Activated CD4-positive, CD25-positive, alpha-beta regulatory T cell treated with anti-CD3 and anti-CD28 coated beads, Interleukin-2, amount 50 U/mL, for 16 hours (primary cell): ENCODE results near the gene TMA7B.
"Not testable (repeated sequence)": the region's sequence is repeated elsewhere in the genome, so short reads cannot be mapped to it uniquely, and the experiment has no call there.

Experiments used
- DNase-seq: peaks from one replicate; pipeline ENCODE4 v3.0.0-alpha.2; 2020; ENCODE audit warnings: low read depth, low spot score

Gene TMA7B

GRCh38 chr22:39932918-39933649 is 27.1 kb upstream of the TMA7B start:
- no peak for DNase-seq

- DNase-seq: no peak
Observed at GRCh38 chr22:39933741-39934140, 26.5 kb upstream of the TMA7B start.

- DNase-seq: no peak
Observed at GRCh38 chr22:39935116-39935515, 25.1 kb upstream of the TMA7B start.

GRCh38 chr22:39935612-39936011 is 24.6 kb upstream of the TMA7B start:
- no peak for DNase-seq

- no peak for DNase-seq
Observed at GRCh38 chr22:39936523-39937145, 23.6 kb upstream of the TMA7B start.

- no peak for DNase-seq
Observed at GRCh38 chr22:39937906-39938305, 22.3 kb upstream of the TMA7B start.

GRCh38 chr22:39938509-39939111 is 21.6 kb upstream of the TMA7B start:
- peak; percentile 41 for DNase-seq

- DNase-seq: no peak
Observed at GRCh38 chr22:39939830-39940229, 20.4 kb upstream of the TMA7B start.

GRCh38 chr22:39940757-39941305 is 19.4 kb upstream of the TMA7B start:
- DNase-seq: no peak

- no peak for DNase-seq
Observed at GRCh38 chr22:39941601-39942000, 18.6 kb upstream of the TMA7B start.

GRCh38 chr22:39942439-39943230 is 17.6 kb upstream of the TMA7B start:
- DNase-seq: no peak

GRCh38 chr22:39943337-39943736 is 16.9 kb upstream of the TMA7B start:
- DNase-seq: no peak

- DNase-seq: no peak
Observed at GRCh38 chr22:39943953-39944872, 16.0 kb upstream of the TMA7B start.

- DNase-seq: no peak
Observed at GRCh38 chr22:39946126-39946502, 14.1 kb upstream of the TMA7B start.

- DNase-seq: no peak
Observed at GRCh38 chr22:39946503-39947219, 13.5 kb upstream of the TMA7B start.

GRCh38 chr22:39947220-39948216 is 12.7 kb upstream of the TMA7B start:
- DNase-seq: no peak

GRCh38 chr22:39949964-39950737 is 10.0 kb upstream of the TMA7B start:
- no peak for DNase-seq

GRCh38 chr22:39951603-39952293 is 8.4 kb upstream of the TMA7B start:
- DNase-seq: not testable (repeated sequence)
